GM21619 (cell line): ENCODE measurements around the gene CELSR1.
"Not testable (repeated sequence)": the region's sequence is repeated elsewhere in the genome, so short reads cannot be mapped to it uniquely, and the experiment has no call there.

Experiments
- ATAC-seq: cut with Tn5 transposase; IDR thresholded peaks from one replicate; pipeline ENCODE4 v1.9.1; 2021; ENCODE audit not compliant: unreplicated experiment

The CELSR1 gene

GRCh38 chr22:46335201-46336118, 202.0 kb downstream of the CELSR1 start, which contains the start of gene TRMU:
Gene TRMU (plus strand): TSS chr22:46335714. CDS start chr22:46335765, 51 bp downstream.
- ATAC-seq: peak; percentile 70

GRCh38 chr22:46331496-46331895, 205.9 kb downstream of the CELSR1 start:
- ATAC-seq: no peak

- ATAC-seq: no peak
These were observed 207.0 kb downstream of the CELSR1 start for GRCh38 chr22:46330426-46330825.

- no peak for ATAC-seq
These were observed 207.8 kb downstream of the CELSR1 start for GRCh38 chr22:46329616-46330015.

- no peak for ATAC-seq
These were observed 208.6 kb downstream of the CELSR1 start for GRCh38 chr22:46328797-46329196.

- no peak for ATAC-seq
These were observed 209.5 kb downstream of the CELSR1 start for GRCh38 chr22:46327691-46328465.

GRCh38 chr22:46326066-46326680, 211.2 kb downstream of the CELSR1 start:
- ATAC-seq: no peak

- no peak for ATAC-seq
These were observed 214.3 kb downstream of the CELSR1 start for GRCh38 chr22:46323162-46323561.

GRCh38 chr22:46322711-46323110, 214.7 kb downstream of the CELSR1 start:
- ATAC-seq: no peak

- no peak for ATAC-seq
These were observed 216.6 kb downstream of the CELSR1 start for GRCh38 chr22:46320716-46321386.

GRCh38 chr22:46320166-46320710, 217.2 kb downstream of the CELSR1 start:
- no peak for ATAC-seq

GRCh38 chr22:46319319-46319718, 218.1 kb downstream of the CELSR1 start:
- no peak for ATAC-seq

- ATAC-seq: no peak
These were observed 218.8 kb downstream of the CELSR1 start for GRCh38 chr22:46318576-46318975.

- no peak for ATAC-seq
These were observed 219.8 kb downstream of the CELSR1 start for GRCh38 chr22:46317646-46318045.

GRCh38 chr22:46315976-46316375, 221.4 kb downstream of the CELSR1 start:
- no peak for ATAC-seq

- not testable (repeated sequence) for ATAC-seq
These were observed 224.6 kb downstream of the CELSR1 start for GRCh38 chr22:46312848-46313247.

- no peak for ATAC-seq
These were observed 225.4 kb downstream of the CELSR1 start for GRCh38 chr22:46312056-46312455.
